HG03558 (cell line): ENCODE measurements around the gene CDYL.

Experiments used
- ATAC-seq: cut with Tn5 transposase; IDR thresholded peaks from one replicate; pipeline ENCODE4 v1.9.1; 2021; ENCODE audit warnings: moderate number of reproducible peaks; ENCODE audit not compliant: unreplicated experiment; ENCODE audit errors: extremely low read depth

CDYL gene

GRCh38 chr6:4902363-4902762 lies 126.2 kb downstream of the CDYL start:
- no peak for ATAC-seq

GRCh38 chr6:4903121-4903520 lies 126.9 kb downstream of the CDYL start:
- ATAC-seq = no peak

GRCh38 chr6:4903751-4904370 lies 127.7 kb downstream of the CDYL start:
- ATAC-seq = no peak

GRCh38 chr6:4904461-4905025 lies 128.3 kb downstream of the CDYL start:
- ATAC-seq = no peak

GRCh38 chr6:4905826-4906225 lies 129.6 kb downstream of the CDYL start:
- no peak for ATAC-seq

GRCh38 chr6:4906293-4907276 lies 130.4 kb downstream of the CDYL start:
- no peak for ATAC-seq

- ATAC-seq = no peak
Observed at GRCh38 chr6:4907602-4908001, 131.4 kb downstream of the CDYL start.

- ATAC-seq = no peak
Observed at GRCh38 chr6:4908062-4908461, 131.9 kb downstream of the CDYL start.

- no peak for ATAC-seq
Observed at GRCh38 chr6:4909063-4909706, 133.0 kb downstream of the CDYL start.

- no peak for ATAC-seq
Observed at GRCh38 chr6:4910037-4910760, 134.0 kb downstream of the CDYL start.

GRCh38 chr6:4912559-4912958 lies 136.4 kb downstream of the CDYL start:
- ATAC-seq = no peak

GRCh38 chr6:4913705-4914419 lies 137.7 kb downstream of the CDYL start:
- no peak for ATAC-seq

- no peak for ATAC-seq
Observed at GRCh38 chr6:4914420-4915159, 138.4 kb downstream of the CDYL start.

GRCh38 chr6:4916954-4917561 lies 140.9 kb downstream of the CDYL start:
- ATAC-seq = no peak

- ATAC-seq = no peak
Observed at GRCh38 chr6:4920914-4921410, 144.8 kb downstream of the CDYL start.

GRCh38 chr6:4922488-4923037 lies 146.4 kb downstream of the CDYL start:
- no peak for ATAC-seq

GRCh38 chr6:4923081-4923480 lies 146.9 kb downstream of the CDYL start:
- no peak for ATAC-seq
